GM19239 (cell line): ENCODE results near the gene INPP5A.
"Not testable (repeated sequence)": the region's sequence is repeated elsewhere in the genome, so short reads cannot be mapped to it uniquely, and the experiment has no call there.

Experiments
- DNase-seq: peaks from one replicate; pipeline ENCODE4 v3.0.0; 2011; ENCODE audit warnings: low spot score; ENCODE audit not compliant: insufficient read length
- FAIRE-seq: peaks from 2 replicates; lab custom pipeline; 2011; peaks lifted over from hg19 to GRCh38; lab: Jason Lieb, UNC

Gene INPP5A

DNA sequence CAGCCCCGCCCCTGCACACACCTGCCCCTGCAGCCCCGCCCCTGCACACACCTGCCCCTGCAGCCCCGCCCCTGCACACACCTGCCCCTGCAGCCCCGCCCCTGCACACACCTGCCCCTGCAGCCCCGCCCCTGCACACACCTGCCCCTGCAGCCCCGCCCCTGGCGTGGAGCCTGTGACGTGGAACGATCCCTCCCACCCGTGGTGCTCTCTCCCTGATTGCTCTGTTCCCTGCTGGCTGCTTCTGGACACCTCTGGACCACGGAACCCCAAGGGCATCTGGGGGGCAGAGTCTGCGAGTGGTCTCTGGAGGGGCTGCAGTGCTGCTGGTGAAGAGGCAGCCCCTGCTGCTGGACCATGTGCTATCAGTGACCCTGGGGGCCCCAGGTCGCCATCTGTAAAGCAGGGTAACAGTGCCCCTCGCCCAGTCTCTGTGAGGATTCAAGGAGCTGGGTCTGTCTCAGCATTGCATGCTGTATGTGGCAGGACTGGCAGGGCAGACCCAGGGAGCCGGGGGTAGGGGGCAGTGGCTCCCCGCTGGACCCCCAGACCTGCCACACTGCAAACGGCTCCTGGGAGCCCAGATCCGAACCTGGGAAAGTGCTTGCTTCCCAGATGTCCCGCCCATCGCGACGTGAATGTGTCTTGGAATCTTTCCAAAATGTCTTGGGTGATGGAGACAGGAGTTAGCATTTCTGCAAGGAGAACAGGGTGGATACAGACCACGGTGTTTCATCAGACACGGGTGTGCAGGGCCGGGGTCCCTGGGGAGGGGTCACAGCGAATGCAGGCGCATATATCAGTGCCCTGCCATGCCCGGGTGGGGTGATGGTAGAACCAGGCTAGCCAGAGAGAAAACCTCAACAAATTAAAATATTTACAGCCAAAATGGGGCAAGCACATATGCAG is 276.2 kb downstream of the INPP5A start:
- DNase-seq (no peak), FAIRE-seq (no peak)

DNA sequence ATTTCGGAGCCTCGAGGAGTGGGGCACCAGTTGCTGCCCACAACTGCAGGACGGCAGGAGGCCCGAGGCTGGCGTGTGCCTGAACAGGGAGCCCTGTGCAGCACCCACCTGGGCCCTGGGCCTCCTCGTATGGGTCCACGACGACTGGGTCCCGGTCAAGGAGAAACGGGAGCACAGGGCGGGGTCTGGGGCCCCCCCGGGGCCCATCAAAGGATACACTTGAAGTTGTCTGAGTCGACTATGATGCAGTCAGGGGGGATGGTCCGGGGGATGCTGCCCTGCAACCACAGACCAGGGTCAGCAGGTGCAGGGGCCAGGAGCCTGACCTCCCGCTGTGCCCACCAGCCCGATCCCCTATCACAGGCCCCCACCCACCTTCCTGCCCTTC is 276.9 kb downstream of the INPP5A start:
- DNase-seq (no peak), FAIRE-seq (no peak)

DNA sequence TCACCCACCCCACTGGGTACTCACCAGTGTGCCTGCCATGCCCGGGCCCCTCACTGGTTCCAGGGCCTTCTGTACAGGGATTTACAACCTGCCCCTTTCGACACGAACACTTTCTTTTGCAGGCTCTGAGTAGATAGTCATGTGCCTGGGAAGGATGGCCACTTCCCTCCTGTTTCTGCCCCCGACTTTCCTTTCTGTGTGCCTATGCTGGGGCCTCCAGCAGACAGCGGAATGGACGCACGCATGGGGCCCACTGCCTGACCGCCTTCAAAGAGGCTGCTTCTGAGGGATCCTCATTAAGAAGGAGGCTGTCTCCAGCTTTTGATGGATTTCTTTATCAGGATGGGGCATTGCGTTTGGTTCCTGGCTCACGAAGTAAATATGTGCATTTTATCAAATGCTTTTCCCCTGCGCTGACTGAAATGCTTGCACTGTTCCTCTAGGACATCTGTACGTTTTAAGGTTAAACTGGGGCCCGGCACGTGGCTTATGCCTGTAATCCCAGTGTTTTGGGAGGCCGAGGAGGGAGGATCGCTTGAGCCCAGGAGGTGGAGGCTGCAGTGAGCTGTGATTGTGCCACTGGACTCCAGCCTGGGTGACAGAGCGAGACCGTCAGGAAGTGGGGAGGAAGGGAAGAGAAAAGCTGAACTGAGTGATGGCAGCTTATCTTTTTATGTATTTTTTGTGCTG is 277.7 kb downstream of the INPP5A start:
- DNase-seq (no peak), FAIRE-seq (no peak)

DNA sequence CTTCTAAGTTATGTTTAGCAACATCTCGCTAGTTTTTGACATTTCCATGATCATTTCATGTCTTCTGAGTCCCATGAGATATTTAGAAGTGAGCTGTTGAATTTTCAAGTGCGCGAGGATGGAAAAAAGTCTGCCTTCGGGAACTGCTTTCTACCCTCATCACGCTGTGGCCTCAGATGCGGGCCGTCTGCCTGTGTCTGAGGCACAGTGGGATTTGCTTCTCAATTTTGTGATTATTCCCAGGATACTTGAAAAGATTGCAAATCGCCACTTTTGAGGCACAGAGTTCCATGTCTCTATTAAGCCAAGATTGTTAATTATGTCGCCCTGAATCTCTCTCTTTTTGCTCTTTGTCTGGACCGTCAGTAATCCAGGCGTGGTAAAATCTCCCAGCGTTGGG is 279.1 kb downstream of the INPP5A start:
- DNase-seq (no peak), FAIRE-seq (no peak)

DNA sequence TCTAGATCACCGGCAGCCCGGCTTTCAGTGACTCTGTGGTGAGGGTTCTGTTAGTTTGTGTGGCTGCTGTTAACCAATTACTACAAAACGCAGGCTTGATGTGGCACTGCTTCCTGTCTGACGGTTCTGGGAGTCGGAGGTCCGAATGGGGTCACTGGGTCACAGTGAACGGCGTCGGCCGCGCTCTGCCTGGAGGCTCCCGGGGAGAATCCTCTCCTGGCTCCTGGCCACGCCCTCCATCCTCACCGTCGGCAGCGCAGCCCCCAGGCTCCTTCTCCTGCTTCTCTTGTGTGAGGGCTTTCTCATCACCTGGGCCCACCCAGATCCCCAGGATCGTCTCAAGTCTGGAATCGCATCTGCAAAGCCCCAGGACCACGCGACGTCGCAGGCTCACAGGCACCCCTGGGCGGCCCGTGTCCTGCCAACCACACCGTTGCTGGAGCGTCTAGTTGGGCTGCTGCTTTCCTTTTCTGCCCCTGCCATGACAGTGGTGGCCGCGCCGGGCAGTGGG is 280.2 kb downstream of the INPP5A start:
- FAIRE-seq (no peak), DNase-seq (no peak)

DNA sequence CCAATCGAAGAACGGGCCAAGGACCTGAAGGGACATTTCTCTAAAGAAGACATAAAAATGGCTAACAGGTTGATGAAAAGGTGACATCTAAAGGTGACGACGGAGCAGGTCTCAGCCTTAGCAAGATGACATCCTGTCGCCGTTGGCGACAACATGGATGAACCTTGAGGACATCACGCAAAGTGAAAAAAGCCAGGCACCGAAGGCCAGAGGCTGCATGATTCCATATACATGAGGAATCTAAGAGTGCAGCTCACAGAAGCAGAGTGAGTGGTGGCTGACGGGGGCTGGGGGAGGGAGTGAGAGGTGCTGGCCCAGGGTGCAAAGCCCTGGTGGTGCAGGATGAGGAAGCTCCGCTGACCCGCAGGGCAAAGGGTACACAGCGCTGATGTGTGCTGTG is 282.5 kb downstream of the INPP5A start:
- DNase-seq (no peak), FAIRE-seq (no peak)

DNA sequence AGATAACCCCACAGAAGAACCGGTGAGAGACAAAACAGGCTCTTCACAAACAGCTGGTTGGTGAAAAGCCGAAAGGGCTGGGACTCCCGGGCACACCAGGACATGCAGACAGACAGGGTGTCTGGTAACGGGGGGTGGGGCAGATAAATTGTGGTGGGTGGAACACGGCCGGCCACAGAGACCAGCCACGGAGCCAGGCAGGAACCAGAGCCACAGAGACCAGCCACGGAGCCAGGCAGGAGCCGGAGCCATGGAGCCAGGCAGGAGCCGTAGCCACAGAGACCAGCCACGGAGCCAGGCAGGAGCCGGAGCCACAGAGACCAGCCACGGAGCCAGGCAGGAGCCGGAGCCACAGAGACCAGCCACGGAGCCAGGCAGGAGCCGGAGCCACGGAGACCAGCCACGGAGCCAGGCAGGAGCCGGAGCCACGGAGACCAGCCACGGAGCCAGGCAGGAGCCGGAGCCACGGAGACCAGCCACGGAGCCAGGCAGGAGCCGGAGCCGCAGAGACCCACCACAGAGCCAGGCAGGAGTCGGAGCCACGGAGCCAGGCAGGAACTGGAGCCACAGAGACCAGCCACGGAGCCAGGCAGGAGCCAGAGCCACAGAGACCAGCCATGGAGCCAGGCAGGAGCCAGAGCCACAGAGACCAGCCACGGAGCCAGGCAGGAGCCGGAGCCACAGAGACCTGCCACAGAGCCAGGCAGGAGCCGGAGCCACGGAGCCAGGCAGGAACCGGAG is 288.4 kb downstream of the INPP5A start:
- not testable (repeated sequence) for FAIRE-seq, DNase-seq

DNA sequence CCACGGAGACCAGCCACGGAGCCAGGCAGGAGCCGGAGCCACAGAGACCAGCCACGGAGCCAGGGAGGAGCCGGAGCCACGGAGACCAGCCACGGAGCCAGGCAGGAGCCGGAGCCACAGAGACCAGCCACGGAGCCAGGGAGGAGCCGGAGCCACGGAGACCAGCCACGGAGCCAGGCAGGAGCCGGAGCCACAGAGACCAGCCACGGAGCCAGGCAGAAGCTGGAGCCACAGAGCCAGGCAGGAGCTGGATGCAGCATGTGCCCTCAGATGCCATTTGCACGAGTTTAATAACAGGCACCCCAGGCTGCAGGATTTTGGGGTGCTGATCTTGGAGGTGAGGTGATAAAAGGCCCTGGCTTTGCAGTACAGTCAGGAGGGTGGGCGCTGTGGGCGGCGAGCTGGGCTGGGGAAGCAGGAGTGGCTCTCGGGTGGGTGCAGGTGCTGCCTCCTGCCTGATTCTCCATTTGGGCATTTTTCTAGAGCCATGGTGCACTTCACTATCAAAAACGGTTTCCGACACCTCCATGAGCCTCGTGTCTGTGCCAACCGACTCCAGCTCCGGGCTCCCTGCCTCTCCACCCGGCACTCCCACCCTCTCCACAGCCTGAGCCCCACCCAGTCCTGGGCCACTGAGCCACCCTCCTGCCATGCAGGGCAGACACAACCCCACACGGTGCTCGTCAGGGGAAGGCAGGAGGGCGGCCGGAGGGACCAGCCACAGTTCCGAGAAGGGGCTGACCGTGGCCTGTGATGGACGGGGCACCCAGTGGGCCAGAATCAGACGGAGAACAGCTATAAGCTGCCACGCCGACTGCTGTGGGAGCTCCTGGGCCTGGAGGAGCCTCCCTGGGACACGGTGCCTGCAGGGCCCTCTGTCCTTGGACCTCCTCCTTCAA is 289.2 kb downstream of the INPP5A start:
- DNase-seq (no peak), FAIRE-seq (no peak)

DNA sequence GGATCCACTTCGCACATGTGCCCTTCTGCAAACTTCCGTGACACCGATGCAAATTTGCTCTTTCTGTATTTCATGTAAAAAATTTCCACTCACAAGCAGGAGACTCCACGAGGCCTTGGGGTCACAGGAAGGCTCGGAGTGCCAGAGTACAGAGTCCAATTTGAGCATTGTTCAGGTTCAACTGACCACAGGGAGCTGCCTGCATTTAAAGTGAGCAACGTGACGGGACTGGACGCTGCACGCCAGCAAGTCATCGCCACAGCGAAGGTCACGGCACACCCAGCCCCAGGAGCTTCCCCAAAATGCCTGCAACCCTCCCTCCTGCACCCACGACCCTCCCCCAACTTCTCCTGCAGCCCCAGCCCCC is 289.8 kb downstream of the INPP5A start:
- DNase-seq (no peak), FAIRE-seq (no peak)

DNA sequence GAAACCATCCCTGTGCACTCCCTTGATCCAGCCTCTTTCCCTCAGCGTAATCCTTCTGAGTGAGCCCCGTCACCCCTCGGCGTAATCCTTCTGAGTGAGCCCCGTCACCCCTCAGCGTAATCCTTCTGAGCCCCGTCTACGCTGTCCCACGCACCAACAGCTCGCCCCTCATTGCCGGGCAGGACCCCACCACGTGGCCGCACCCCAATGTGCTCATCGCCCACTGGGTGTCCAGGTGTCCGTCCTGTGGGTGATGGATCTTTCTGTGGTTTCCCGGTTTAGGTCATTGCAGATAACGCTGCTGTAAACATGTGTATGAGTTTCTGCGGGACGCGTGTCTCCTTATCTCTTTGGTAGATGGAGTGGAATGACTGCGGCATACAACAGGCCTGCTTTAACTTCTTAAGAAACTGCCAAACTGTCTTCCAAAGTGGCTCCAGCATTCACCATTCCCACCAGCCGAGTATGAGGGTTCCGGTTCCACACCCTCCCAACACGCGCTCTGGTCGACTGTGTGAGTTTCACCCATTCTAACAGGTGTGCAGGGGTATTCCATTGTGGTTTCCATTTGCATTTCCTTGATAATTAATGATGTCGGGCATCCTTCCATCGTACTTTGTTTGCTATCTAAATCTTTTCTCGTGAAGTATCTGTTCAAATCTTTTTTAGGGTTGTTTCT is 290.4 kb downstream of the INPP5A start:
- FAIRE-seq (no peak), DNase-seq (no peak)

DNA sequence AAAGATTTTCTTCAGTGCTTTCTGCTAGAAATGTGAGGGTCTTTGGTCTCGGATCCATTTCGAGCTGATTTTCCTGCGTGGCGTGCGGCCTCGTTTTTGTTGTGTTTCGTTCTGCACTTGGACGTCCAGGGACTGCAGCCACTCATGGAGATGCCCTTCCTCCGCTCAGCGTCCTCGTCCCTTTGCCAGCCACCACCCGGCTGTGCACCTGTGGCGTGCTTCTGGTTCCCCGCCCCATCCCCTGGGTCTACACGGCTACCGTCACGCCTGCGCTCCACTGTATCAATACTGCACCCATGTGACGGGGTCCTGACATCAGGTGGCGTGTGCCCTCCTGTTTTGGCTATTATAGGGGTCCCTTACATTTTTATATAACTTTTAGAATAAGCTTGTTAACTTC is 291.1 kb downstream of the INPP5A start:
- FAIRE-seq = no peak
- DNase-seq = no peak

DNA sequence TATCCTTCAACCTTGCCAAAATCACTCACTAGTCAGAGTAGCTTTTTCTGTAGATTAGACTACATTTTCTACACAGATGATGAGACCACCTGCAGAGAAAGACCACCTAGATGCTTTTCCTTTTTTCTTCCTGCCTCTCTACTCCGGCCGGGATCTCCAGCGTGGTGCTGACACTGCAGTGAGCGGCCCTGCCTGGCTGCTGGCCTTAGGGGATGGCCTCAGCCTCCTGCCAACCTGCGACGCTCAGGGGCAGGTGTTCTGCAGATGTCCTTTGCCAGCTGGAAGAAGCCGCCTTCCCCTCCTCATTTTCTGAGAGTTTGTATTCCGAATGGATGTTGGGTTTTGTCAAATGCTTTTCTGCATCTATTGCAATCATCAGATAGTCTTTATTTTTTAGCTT is 291.8 kb downstream of the INPP5A start:
- FAIRE-seq (no peak), DNase-seq (no peak)

DNA sequence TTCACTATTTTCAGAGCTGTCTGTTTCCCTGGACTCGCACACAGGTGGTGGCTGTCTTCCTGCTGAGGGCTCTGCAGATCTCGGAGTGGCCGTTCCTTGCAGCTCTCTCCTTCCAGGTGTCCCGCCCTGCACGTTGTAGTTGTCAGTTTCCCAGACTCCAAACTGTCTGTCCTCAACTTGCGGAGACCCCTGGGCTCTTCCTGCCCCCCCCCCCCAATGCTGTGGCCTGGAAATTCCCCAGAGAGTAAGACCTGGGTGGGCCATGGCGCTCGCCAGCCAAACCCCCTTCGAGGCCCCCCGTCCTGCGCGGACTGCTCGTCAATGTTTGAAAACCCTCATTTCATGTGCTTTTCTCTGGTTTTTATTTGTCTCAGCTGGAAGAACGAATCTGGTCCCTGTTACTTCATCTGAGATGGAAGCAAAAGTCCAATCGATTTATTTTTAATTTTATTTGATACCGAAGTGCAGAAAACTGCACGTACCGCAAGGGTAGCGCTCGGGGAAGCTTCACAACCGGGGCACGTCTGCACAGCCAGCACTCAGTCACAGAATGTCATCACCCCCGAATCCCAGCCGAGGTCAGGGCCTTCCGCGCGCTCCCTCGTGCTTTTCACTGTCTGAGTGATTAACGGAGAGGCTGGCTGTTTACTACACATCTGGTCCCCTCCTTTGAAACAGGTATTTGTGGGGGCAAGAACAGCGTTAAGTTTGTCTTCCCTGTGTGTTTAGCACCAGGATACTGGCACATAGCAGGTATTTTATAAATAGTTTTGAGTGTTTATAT is 294.8 kb downstream of the INPP5A start:
- DNase-seq = no peak
- no peak for FAIRE-seq
